ENCODE results near the gene COL6A5.

COL6A5 gene

GRCh38 chr3:130527426-130527825 is 182.0 kb downstream of the COL6A5 start:
- DNase-seq, result no peak

DNA sequence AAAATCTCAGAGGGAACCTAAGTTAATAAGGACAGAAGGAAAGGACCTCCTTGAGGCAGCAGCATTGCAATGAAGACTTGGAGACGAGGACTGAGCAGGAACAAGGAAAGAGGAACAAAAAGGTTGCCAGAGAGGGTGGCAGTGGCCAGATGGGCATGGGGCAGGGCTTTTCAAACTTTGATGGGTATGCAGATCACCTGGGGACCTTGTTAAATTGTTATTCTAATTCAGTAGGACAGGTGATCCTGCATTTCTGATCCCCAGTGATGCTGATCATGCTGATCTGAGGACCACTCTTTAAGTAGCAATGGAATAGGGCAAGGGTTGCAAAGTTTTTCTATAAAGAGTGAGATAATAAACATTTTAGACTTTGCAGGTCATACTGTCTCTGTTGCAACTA is 182.6 kb downstream of the COL6A5 start:
- no peak for DNase-seq

DNA sequence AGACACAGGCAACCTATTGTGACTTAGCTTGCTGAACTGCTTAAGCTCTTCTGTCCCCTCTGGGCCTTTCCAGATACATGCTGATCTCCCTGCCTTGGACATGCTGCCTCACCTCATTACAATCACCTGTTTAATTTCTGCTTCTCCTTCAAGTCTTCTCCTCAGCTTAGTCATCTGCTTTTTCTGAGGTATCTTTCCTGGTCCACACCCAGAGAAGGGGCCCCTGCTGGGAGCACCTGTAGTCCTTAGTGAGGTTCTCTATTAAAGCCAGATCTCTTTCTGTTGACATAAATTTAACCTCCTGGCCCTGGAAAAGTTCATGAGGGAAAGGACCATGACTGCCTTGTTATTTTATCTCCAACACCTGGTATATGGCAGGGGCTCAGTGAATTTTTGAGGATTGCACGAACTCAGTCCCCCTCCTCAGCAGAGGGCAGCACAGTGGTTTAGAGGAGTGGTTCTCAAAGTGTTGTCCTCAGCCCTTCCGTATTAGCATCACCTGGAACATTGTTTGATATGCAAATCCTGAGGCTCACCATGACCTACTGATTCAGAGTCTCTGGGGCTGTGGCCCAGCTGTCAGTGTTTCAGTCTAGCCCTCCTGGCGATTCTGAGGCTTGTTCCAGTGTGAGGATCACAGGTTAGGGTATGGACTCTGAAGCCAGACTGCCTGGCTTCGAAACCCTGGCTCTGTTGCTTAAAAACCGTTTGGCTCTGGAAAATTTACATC is 184.2 kb downstream of the COL6A5 start:
- DNase-seq, result no peak

- no peak for DNase-seq
Observed at GRCh38 chr3:130533247-130533646, 187.8 kb downstream of the COL6A5 start.
